Measurements from ENCODE around the gene MT1X. TPM values are rescaled to one million over a fixed set of nuclear protein-coding genes. Genes with fewer than 3 reads are reported as not detected.

Gene MT1X
- polyA plus RNA-seq, 2 of the 4 experiments (the other 2 are of a cell fraction): 44.0 to 131 TPM

- no peak for FAIRE-seq
- WGBS (ENCODE audit: missing lambda C conversion rate): 69% methylated on average over 5 of the region's 5 CpGs
- no peak overlapping the region for H3K4me3 ChIP-seq
- ATAC-seq: no peak
- POLR2A ChIA-PET: interaction anchor here (1.1 to 2.4 kb wide), 2 partner anchors 20 to 102 kb away, joined by 3 to 17 read pairs; partner anchors contain the start of gene MT1X
- TF ChIP-seq HES2 (IDR thresholded peaks at IDR 0.05) (no peak), CEBPB (IDR thresholded peaks at IDR 0.05) (no peak), CBX8 (IDR thresholded peaks at IDR 0.05) (no peak), PBX3 (IDR thresholded peaks at IDR 0.05) (no peak), KDM1A (IDR thresholded peaks at IDR 0.05; ENCODE audit: low read depth) (no peak), ATOH8 (CRISPR knock-in tag; IDR thresholded peaks at IDR 0.05; ENCODE audit: low read depth) (no peak), ZC3H11A (IDR thresholded peaks at IDR 0.05) (no peak), CTCF (IDR thresholded peaks at IDR 0.05) (no peak), MAFK (IDR thresholded peaks at IDR 0.05; ENCODE audit: partially characterized antibody) (no peak), FOSB (CRISPR knock-in tag; IDR thresholded peaks at IDR 0.05) (no peak), MAX (IDR thresholded peaks at IDR 0.05) (no peak), NR3C1 (IDR thresholded peaks at IDR 0.05) (no peak), ESRRA (IDR thresholded peaks at IDR 0.05; ENCODE audit: borderline replicate concordance, low read length) (no peak), GATA3 (IDR thresholded peaks at IDR 0.05; ENCODE audit: borderline replicate concordance) (no peak), CHD2 (IDR thresholded peaks at IDR 0.05; ENCODE audit: low read length, partially characterized antibody) (no peak), EHMT2 (IDR thresholded peaks at IDR 0.05; ENCODE audit: low read depth) (no peak), POLR2AphosphoS2 (conservative IDR thresholded peaks at IDR 0.05; ENCODE audit: low read length) (no peak), TP53 (CRISPR knock-in tag; IDR thresholded peaks at IDR 0.05) (no peak)
- no peak for DNase-seq (ENCODE audit: low read depth in 1 of 2, low spot score in 1 of 2)
- no peak overlapping the region for H3K4me2 ChIP-seq
- H3K9me3 ChIP-seq: 0 out of 3 replicates have a peak, but pooled peaks cover under 1% of the 10 kb centered on the region
- H3K27ac ChIP-seq: no peak overlapping the region
- CTCF ChIA-PET: interaction anchor here (0.6 to 4.6 kb wide), 42 partner anchors 7 to 478 kb away, joined by 3 to 104 read pairs (median 7); partner anchors contain the start of genes BBS2, MT1A, MT1X and MT2A
- H3K4me1 ChIP-seq: peaks cover 2% of the 10 kb centered on the region; the same call in 1 of the 3 replicates
Measured at GRCh38 chr16:56702836-56703235, 20.6 kb downstream of the MT1X start.

- ATAC-seq: 0 out of 6 replicates have a peak, but pooled peaks of 1 of the 2 experiments have one; percentile 13
- Histone ChIP-seq H3K9me3 (no peaks in the 10 kb centered on the region), H3K4me2 (no peak overlapping the region), H3K4me1 (no peaks in the 10 kb centered on the region), H3K27ac (no peak overlapping the region), H3K4me3 (no peak overlapping the region)
- ChIA-PET CTCF (interaction anchor here (1.0 to 3.2 kb wide), 8 partner anchors 7 to 108 kb away, joined by 3 to 10 read pairs (median 5); no protein-coding TSS in a partner anchor), POLR2A (no interaction called here)
- 74% methylated on average over 12 of the region's 13 CpGs for WGBS (ENCODE audit: missing lambda C conversion rate)
- FAIRE-seq: no peak
- DNase-seq (ENCODE audit: low read depth in 1 of 2, low spot score in 1 of 2): no peak
- TF ChIP-seq CEBPB (IDR thresholded peaks at IDR 0.05): no peak
- TF ChIP-seq CHD2 (IDR thresholded peaks at IDR 0.05; ENCODE audit: low read length, partially characterized antibody): no peak
- no peak for TF ChIP-seq NPAS2 (CRISPR knock-in tag; IDR thresholded peaks at IDR 0.05; ENCODE audit: borderline replicate concordance)
- no peak for TF ChIP-seq PHF8 (IDR thresholded peaks at IDR 0.05; ENCODE audit: borderline replicate concordance, low read depth)
- no peak for TF ChIP-seq NFE2L2 (conservative IDR thresholded peaks at IDR 0.05; ENCODE audit: low read length)
- no peak for TF ChIP-seq TP53 (CRISPR knock-in tag; IDR thresholded peaks at IDR 0.05)
- TF ChIP-seq PBX3 (IDR thresholded peaks at IDR 0.05): no peak
- TF ChIP-seq FOXS1 (CRISPR knock-in tag; IDR thresholded peaks at IDR 0.05): no peak
- no peak for TF ChIP-seq HDAC2 (IDR thresholded peaks at IDR 0.05)
Measured at GRCh38 chr16:56708525-56709442, 26.5 kb downstream of the MT1X start.
